ENCODE data around the gene RPTOR.

RPTOR gene

DNA sequence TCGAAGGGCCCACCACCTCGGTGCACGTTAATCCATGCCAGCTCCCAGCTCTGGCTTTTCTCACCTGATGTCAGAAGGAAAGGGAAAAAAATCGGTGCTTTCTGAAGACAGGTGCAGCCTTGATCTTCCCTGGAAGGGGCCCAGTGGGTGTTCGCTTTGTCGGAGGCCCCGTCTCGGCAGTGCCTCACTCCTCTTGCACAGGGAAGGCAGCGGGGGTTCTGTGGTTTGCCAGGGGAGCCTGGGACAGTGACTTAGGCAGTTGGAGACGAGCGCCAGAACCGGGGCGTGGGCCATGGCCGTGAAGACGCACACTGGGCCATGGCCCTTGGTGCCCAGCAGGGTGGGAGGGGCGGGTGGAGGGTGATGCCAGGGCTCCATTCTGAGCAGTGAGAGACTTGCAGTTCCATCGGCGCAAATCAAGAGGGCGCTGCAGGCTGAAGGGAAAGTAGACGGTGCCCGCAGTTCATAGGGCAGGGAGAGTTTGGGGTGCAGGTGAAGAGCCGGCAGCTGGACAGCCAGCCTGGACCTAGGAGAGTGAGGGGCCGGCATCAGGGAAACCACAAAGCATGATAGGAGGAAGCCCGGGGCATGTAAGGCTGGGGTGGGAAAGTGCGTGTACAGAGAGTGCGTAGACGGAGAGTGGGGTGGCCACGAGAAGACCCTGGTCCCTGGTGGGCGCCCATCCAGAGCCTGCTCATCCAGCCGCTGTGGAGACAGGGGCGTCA, 345.7 kb downstream of the RPTOR start:
- DNase-seq = no peak
- TF ChIP-seq POLR2A (IDR thresholded peaks at IDR 0.05; ENCODE audit: low read length) (no peak), GATA1 (IDR thresholded peaks at IDR 0.05; ENCODE audit: low read depth, low read length) (no peak)

DNA sequence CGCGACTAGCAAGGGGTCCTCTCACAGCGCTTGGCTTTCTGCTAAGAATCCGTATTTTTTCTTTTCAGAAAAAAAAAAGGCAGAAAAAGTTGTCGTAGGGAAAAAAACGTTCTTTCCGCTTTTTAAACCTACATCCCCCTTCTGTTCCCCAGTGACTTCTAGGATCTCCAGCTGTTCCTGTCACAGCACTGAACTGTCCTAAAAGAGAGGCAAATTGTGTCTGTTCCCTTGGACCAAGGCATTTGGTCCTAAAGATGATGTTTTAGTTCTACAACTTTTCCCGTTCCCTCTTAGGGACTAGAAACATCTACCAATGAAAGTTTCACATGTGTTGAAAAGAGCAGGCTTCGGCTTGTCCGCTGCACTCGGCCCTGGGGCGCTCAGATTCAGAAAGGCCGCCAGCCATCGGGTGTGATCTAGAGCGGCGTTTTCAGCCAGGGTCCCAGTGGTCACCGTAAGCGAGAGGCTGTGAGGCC, 346.3 kb downstream of the RPTOR start:
- TF ChIP-seq POLR2A (IDR thresholded peaks at IDR 0.05; ENCODE audit: low read length) (no peak), GATA1 (IDR thresholded peaks at IDR 0.05; ENCODE audit: low read depth, low read length) (no peak)
- DNase-seq = no peak

DNA sequence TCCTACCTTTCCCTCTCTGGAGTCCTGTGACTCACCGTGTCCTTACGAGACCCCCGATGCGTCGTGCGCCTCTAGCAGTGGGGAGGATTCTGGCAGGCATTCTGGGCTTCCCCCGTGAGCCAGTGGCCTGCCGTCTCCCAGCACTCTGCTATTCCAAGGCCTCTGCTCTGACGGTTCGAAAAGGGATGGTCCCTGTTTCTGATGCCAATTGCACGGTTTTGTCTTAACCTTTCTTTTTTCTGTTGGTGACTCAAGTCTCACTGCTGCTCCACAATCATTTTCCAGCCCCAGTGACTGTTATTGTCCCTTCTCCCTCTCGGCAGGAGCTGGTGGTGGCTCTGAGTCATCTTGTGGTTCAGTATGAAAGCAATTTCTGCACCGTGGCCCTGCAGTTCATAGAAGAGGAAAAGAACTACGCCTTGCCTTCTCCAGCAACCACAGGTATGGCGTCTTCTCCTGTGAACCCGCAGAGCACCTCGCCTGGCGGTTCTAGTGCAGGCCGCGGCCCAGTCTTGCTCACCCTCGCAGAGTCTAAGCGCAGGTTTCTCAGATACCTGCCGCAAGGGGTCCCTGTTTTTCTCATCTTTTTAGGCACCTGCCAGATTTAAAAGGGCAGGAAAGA, 346.9 kb downstream of the RPTOR start:
- TF ChIP-seq GATA1 (IDR thresholded peaks at IDR 0.05; ENCODE audit: low read depth, low read length) (no peak), POLR2A (IDR thresholded peaks at IDR 0.05; ENCODE audit: low read length) (no peak)
- peak; percentile 31 to 65 for DNase-seq

DNA sequence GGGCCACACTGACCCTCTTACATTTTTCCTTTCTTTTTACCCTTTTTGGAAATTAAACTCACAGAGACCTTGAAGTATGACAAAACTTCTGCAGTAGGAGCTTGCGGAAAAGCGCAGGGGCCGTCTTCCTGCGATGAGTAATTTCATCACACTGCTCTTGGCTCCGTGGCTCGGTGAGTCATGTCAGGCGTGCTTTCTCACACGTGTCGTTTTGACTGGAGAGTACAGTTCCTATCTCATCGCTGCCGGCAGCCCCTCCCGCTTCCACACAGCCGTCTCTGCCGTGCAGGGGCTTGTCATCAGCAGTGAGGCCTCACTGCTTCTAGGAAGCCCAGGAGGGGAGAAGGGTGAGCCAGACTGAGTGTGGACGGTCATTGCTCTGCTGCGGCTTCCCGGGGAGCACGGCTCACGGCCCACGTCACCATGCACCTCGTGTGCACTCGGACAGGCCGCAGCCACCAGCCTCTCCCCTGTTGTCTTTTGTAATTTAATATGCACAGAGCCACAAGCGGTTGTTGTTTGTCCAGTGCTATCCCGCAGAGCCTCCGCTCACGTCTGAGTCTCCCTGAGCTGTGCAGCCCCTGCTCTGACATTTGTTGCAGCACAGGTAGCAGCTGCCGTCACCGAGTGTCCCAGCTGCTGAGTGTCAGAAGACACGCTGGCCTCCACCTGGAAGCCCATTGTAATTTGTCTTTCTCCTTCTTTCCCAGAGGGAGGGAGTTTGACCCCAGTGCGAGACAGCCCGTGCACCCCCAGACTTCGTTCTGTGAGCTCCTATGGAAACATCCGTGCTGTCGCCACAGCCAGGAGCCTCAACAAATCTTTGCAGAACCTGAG, 347.6 kb downstream of the RPTOR start:
- TF ChIP-seq POLR2A (IDR thresholded peaks at IDR 0.05; ENCODE audit: low read length) = no peak
- no peak for TF ChIP-seq GATA1 (IDR thresholded peaks at IDR 0.05; ENCODE audit: low read depth, low read length)
- DNase-seq = peak; percentile 72 to 91

DNA sequence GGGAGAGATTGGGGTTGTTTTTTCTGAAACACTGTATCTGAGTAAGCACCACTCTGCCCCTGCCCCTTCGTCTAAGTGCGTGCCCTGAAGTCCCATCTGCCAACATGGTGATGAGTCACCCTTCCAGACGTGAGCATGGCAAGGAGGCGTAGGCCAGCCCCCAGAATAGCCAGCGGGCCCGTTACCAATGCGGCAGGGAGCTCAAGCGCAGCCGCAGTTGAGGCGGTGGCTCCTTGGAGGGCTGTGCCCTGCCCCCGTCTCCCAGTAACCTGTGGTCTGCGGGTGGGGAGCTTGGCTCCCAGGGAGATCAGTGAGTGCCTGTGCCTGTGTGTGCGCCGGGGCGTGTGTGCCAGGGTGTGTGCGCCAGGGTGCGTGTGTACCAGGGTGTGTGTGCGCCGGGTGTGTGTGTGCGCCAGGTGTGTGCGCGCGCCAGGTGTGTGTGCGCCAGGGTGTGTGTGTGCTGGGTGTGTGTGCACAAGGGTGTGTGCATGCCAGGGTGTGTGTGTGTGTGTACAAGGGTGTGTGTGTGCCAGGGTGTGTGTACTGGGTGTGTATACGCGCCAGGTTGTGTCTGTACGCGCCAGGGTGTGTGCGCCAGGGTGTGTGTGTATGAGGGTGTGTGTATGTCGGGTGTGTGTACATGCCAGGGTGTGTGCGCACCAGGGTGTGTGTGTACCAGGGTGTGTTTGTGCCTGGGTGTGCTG, 348.4 kb downstream of the RPTOR start:
- DNase-seq = no peak
- no peak for TF ChIP-seq POLR2A (IDR thresholded peaks at IDR 0.05; ENCODE audit: low read length)
- no peak for TF ChIP-seq GATA1 (IDR thresholded peaks at IDR 0.05; ENCODE audit: low read depth, low read length)

DNA sequence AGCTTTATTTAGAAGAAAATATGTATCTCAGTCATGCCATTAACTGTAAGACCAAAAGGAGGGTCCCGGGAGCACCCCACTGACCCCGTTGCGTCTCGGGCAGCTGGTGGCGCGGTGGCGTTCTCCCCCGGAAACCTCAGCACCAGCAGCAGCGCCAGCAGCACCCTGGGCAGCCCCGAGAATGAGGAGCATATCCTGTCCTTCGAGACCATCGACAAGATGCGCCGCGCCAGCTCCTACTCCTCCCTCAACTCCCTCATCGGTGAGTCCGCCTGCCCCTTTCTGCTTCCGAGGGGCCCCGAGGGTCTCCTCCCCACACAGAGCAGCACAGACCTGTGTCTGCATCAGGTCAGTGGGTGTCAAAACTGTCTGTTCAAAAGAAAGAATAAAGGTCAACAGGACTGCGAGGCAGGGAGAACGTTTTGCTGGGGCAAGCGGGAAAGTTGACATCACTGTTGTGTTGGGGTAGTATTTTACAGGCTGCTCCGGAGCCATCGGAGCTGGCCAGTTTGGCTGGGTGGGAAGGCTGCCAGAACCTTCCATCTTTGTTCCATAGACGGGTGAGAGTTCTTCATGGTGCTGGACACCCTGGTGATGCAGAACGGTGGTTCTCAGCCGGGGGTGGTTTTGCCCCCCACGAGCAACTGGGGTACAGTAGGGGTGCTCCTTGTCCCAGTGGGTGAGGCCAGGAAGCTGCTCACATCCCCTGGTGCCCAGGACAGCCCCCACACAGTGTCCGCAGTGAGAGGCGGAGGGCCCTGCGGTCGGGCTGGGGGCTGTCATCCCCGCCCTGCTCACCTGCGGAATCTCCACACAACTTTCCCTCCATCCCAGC, 349.2 kb downstream of the RPTOR start:
- TF ChIP-seq GATA1 (IDR thresholded peaks at IDR 0.05; ENCODE audit: low read depth, low read length) = no peak
- no peak for TF ChIP-seq POLR2A (IDR thresholded peaks at IDR 0.05; ENCODE audit: low read length)

DNA sequence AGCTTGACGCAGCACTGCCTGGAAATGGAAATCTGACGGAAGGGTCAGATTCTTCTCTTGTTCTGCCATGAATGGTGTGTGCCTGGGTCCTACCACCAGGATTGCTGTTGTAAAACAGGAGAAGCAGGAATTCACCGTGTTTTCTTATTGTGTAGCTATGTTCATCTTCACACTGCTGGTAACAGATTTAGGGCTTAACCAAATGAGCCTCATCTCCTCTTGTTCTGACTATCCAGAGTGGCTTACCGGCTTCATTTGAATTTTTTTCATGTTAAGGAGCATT, 349.7 kb downstream of the RPTOR start:
- TF ChIP-seq POLR2A (IDR thresholded peaks at IDR 0.05; ENCODE audit: low read length) (no peak), GATA1 (IDR thresholded peaks at IDR 0.05; ENCODE audit: low read depth, low read length) (no peak)
- no peak for DNase-seq

More for the DNA sequence above, 349.2 kb downstream of the RPTOR start:
- DNase-seq = no peak

DNA sequence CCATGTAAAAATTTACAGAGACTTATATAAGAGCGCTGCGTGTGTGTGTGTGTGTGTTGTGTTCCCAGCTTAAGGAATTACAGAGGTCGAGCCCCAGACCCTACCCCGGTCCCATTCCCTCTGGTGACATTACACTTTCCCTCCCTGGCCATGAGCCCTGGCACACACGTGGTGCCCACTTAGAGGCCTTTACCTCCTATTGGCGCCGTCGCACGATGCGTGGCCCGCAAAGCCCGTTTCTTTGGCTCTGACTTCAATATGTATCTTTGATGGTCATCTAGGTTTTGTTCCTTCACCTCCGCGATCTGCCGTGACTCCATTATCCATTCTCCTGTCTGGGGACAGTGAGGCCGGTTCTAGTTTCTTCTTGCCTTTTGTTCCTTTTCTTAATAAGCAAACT, 350.1 kb downstream of the RPTOR start:
- TF ChIP-seq POLR2A (IDR thresholded peaks at IDR 0.05; ENCODE audit: low read length) (no peak), GATA1 (IDR thresholded peaks at IDR 0.05; ENCODE audit: low read depth, low read length) (no peak)
- no peak for DNase-seq

DNA sequence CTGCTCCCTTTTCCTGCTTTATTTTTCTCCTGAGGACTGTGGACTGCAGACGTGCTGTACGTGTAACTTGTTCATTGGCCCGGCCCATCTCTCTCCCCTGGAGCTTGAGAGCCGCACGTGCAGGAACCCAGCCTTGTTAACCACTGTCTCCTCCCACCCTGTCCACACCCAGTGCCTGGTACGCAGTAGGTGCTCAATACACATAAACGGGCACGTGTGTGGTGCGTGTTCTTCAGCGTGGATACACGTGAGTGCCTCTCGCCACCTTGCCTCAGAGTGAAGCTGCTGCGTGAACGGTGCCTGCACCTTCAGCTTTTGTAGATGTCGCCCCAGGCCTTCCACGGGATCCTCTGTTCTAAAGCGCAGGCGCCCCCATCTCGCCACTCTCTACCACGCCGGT, 350.7 kb downstream of the RPTOR start:
- no peak for DNase-seq
- TF ChIP-seq GATA1 (IDR thresholded peaks at IDR 0.05; ENCODE audit: low read depth, low read length) = no peak
- TF ChIP-seq POLR2A (IDR thresholded peaks at IDR 0.05; ENCODE audit: low read length) = no peak

DNA sequence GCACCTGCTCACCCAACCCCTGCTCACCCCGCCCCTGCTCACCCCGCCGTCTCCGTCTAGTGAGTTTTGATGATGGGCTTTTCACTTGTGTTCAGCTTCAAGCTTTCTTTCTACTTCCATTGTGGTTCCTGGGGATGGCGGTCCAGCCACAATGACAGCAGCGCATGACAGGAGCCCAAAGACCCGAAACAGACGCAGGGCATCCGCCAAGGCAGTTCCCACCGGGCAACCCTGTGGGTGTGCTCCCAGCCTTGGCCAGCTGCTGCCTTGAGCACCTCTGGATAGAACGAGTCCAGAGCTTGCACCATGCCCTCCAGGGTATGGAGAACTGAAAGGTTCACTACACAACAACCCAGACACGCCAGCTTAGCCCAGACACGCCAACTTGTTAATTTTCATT, 354.1 kb downstream of the RPTOR start:
- TF ChIP-seq GATA1 (IDR thresholded peaks at IDR 0.05; ENCODE audit: low read depth, low read length) (no peak), POLR2A (IDR thresholded peaks at IDR 0.05; ENCODE audit: low read length) (no peak)
- no peak for DNase-seq

DNA sequence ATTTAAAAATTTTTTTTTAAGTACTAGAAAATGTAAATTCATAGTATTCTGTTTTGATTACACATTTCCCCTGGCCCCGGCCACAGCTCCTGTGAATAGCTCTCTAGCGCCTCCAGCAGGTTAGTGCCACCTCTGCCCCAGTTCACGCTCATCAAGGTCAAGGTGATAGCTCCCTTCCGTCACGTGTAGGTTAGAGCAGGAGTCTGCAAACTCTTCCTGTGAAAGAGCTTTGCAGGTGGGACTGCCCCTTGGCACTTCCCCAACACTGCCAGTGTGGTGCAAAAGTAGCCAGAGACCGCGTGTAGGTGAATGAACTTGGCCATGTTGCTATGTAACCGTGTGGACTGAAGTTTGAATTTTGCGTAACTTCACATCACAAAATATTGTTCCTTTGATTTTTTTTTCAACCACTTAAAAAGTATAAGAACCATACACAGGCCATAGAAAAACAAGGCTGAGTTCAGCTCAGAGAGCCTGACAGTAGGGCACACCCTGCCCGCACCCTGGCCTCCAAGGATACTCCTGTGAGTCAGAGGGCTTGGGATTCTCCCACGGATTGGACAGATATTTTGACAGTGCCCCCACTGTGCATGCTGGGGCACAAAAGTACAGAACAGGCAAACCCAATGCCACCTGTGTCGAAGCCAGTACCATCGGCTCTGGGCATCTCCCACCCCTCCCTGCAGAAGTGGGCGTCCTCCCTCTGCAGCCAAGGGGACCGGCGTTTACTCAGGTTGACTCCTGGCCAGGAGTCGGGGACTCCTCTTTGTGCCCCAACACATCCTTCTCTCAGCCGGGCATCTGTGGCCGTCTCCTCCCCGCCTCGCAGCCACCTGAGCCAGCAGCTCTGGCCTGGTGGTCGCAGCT, 355.0 kb downstream of the RPTOR start:
- peak; percentile 32 to 67 for DNase-seq
- TF ChIP-seq POLR2A (IDR thresholded peaks at IDR 0.05; ENCODE audit: low read length) (no peak), GATA1 (IDR thresholded peaks at IDR 0.05; ENCODE audit: low read depth, low read length) (no peak)

DNA sequence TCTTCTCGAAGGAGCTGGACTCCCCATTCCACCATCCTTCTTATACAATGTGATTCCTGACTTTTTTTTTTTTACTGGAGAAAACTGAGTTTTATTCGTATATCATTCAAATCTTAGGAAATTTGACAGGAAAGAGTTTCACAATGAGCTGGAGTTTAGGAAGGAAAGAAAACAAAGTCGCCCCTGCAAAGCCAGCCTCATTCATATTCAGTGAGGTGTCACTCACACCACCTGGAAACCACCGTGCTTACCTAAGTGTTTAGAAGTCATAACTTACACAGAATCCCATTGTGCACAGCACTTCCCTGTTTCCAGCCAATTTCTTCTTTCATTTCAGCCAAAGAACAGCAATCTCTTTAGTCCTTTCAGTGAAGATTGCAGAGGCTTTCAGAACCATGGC, 356.7 kb downstream of the RPTOR start:
- no peak for DNase-seq
- no peak for TF ChIP-seq POLR2A (IDR thresholded peaks at IDR 0.05; ENCODE audit: low read length)
- TF ChIP-seq GATA1 (IDR thresholded peaks at IDR 0.05; ENCODE audit: low read depth, low read length) = no peak

All from erythroblast (primary cell).